K562 (cell line): ENCODE results near the gene DBH.

Source experiments
- ATF1 ChIP-seq, 2 experiments: fragments of 450-650 bp in 1 of 2; IDR thresholded peaks; 2 replicates each; pipeline ENCODE4 v1.6.1; 2016; ENCODE audit warnings: missing compliant biosample characterization in 1 of 2, missing genetic modification characterization in 1 of 2
- CCNT2 ChIP-seq: IDR thresholded peaks from 2 replicates; pipeline ENCODE4 v1.6.1; 2011; ENCODE audit warnings: borderline replicate concordance, low read depth, mild to moderate bottlenecking, moderate library complexity, mixed read lengths, low read length; ENCODE audit not compliant: insufficient read length; ENCODE audit errors: extremely low read depth
- ESRRA ChIP-seq: fragments of 450-650 bp; IDR thresholded peaks from 2 replicates; pipeline ENCODE4 v1.6.1; 2014; ENCODE audit warnings: low read depth, mild to moderate bottlenecking, moderate library complexity, borderline replicate concordance
- MBD2 ChIP-seq: sonication (generic); IDR thresholded peaks from 2 replicates; pipeline ENCODE4 v1.6.1; 2016; ENCODE audit warnings: low read depth, borderline replicate concordance
- POLR2A ChIP-seq: fragments of 450-650 bp; conservative IDR thresholded peaks from 2 replicates; pipeline ENCODE4 v1.6.1; 2016
- PRPF4 ChIP-seq: fragments of 200-400 bp; formaldehyde crosslinking; IDR thresholded peaks from one replicate; pipeline ENCODE4 v1.6.1; 2017; ENCODE audit warnings: low read length, low read depth, mild to moderate bottlenecking; ENCODE audit not compliant: insufficient read depth, poor library complexity, severe bottlenecking
- TCF7L2 ChIP-seq: fragments of 150-350 bp; IDR thresholded peaks from 2 replicates; pipeline ENCODE4 v1.6.1; 2016; ENCODE audit warnings: low read depth, mild to moderate bottlenecking, low read length, moderate library complexity
- ZBTB7A ChIP-seq: IDR thresholded peaks from 2 replicates; pipeline ENCODE4 v1.6.1; 2011; ENCODE audit warnings: low read depth, mild to moderate bottlenecking, low read length, moderate library complexity, borderline replicate concordance; ENCODE audit not compliant: control insufficient read depth
- ZKSCAN1 ChIP-seq: fragments of 150-350 bp; IDR thresholded peaks from 2 replicates; pipeline ENCODE4 v1.6.1; 2016; ENCODE audit warnings: low read depth, low read length
- ZNF197 ChIP-seq: fragments of 200-800 bp; sonication (Bioruptor generic); IDR thresholded peaks from 2 replicates; pipeline ENCODE4 v1.6.1; 2016; ENCODE audit warnings: low read depth, missing genetic modification characterization, missing compliant biosample characterization
- TF ChIP-seq, protein P1 (sequence below): sonication (generic); formaldehyde crosslinking; IDR thresholded peaks from 2 replicates; pipeline ENCODE4 v1.8.0; 2023; ENCODE audit warnings: mild to moderate bottlenecking, missing genetic modification reagents

DNA sequence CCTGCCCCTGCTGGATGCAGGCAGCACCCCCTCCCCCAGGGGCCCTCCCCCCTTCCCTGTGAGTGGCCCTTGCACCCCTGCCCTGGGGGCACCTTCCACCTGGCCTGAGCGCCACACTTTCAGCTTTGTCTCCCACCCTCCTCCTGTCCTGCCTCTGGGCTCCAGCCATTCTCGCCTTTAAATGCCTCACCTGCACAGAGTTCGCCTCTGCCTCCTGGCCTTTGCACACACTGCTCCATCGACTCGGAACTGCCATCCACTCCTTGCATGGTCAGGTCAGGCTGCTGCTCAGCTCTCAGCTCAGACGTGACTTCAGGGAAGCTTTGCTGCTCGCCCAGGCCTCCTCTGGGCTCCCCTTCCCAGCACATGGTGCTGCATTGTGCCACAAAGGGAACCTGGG lies 37.2 kb upstream of the DBH start:
- TF ChIP-seq TCF7L2: no peak
- TF ChIP-seq POLR2A: no peak
- TF ChIP-seq PRPF4: no peak
- TF ChIP-seq, protein P1, sequence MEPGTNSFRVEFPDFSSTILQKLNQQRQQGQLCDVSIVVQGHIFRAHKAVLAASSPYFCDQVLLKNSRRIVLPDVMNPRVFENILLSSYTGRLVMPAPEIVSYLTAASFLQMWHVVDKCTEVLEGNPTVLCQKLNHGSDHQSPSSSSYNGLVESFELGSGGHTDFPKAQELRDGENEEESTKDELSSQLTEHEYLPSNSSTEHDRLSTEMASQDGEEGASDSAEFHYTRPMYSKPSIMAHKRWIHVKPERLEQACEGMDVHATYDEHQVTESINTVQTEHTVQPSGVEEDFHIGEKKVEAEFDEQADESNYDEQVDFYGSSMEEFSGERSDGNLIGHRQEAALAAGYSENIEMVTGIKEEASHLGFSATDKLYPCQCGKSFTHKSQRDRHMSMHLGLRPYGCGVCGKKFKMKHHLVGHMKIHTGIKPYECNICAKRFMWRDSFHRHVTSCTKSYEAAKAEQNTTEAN (CRISPR knock-in tag): no peak
- no peak for TF ChIP-seq ZKSCAN1
- TF ChIP-seq MBD2: no peak
- no peak for TF ChIP-seq ZNF197 (CRISPR knock-in tag)
- no peak for TF ChIP-seq ZBTB7A
- no peak for TF ChIP-seq ATF1 (CRISPR knock-in tag; IDR thresholded peaks at IDR 0.05)
- TF ChIP-seq ATF1 (tag; IDR thresholded peaks at IDR 0.05): no peak
- TF ChIP-seq CCNT2: no peak
- no peak for TF ChIP-seq ESRRA
